ENCODE measurements around the gene SLC23A2. TPM values are rescaled to one million over a fixed set of nuclear protein-coding genes. Genes with fewer than 3 reads are reported as not detected.

SLC23A2 gene
- polyA plus RNA-seq, 1 of the 3 experiments (the other 2 are of a cell fraction): 14.0 TPM

GRCh38 chr20:5020760-5021159 lies 19.4 kb upstream of the SLC23A2 start:
- Histone ChIP-seq H3K4me3 (ENCODE audit: low read depth in 2 of 2, low read length in 1 of 2) (no peak overlapping the region), H3K27ac (ENCODE audit: low read depth in 2 of 2, low read length in 1 of 2) (no peak overlapping the region), H3K4me2 (no peak overlapping the region), H3F3A (replicated peaks; ENCODE audit: insufficient read depth) (no peaks in the 10 kb centered on the region), H3K9me3 (no peaks in the 10 kb centered on the region), H4K20me1 (ENCODE audit: insufficient read depth) (no peaks in the 10 kb centered on the region), H3K9me2 (no peaks in the 10 kb centered on the region), H3K27me3 (ENCODE audit: insufficient read depth) (no peaks in the 10 kb centered on the region), H2AFZ (ENCODE audit: low read depth) (no peak overlapping the region), H3K36me3 (replicated peaks in 1 of 2; ENCODE audit: control insufficient read depth in 1 of 2, insufficient read depth in 2 of 2, low read length in 1 of 2) (no peaks in the 10 kb centered on the region), H3K79me2 (ENCODE audit: insufficient read depth) (no peaks in the 10 kb centered on the region), H3K4me1 (ENCODE audit: control insufficient read depth in 1 of 2, insufficient read depth in 2 of 2, low read depth in 1 of 2, low read length in 1 of 2) (no peaks in the 10 kb centered on the region), H3K9ac (no peak overlapping the region)
- DNase-seq: no peak
- TF ChIP-seq CTCF (IDR thresholded peaks at IDR 0.05) (no peak), ELF1 (IDR thresholded peaks at IDR 0.05) (no peak), IRF3 (IDR thresholded peaks at IDR 0.05; ENCODE audit: low read depth, low read length) (no peak), FOXM1 (IDR thresholded peaks at IDR 0.05; ENCODE audit: low read depth) (no peak), MXI1 (IDR thresholded peaks at IDR 0.05; ENCODE audit: low read depth, low read length) (no peak), FOXJ3 (CRISPR knock-in tag; IDR thresholded peaks at IDR 0.05) (no peak), SIN3A (IDR thresholded peaks at IDR 0.05; ENCODE audit: borderline replicate concordance, low read depth, low read length) (no peak), CHD2 (IDR thresholded peaks at IDR 0.05; ENCODE audit: low read length, partially characterized antibody) (no peak), NRF1 (IDR thresholded peaks at IDR 0.05; ENCODE audit: low read depth, low read length) (no peak), JUND (IDR thresholded peaks at IDR 0.05) (no peak)
- CTCF ChIA-PET: no interaction called here
- POLR2A ChIA-PET: no interaction called here
- 93% methylated on average over 5 of the region's 5 CpGs for WGBS (ENCODE audit: low lambda C conversion rate)

GRCh38 chr20:5013682-5014447 lies 12.6 kb upstream of the SLC23A2 start:
- no peaks in the 10 kb centered on the region for H3K9me2 ChIP-seq
- H2AFZ ChIP-seq (ENCODE audit: low read depth): no peak overlapping the region
- H3K9ac ChIP-seq: no peak overlapping the region
- H3K36me3 ChIP-seq (replicated peaks in 1 of 2; ENCODE audit: control insufficient read depth in 1 of 2, insufficient read depth in 2 of 2, low read length in 1 of 2): no peaks in the 10 kb centered on the region
- H3K27ac ChIP-seq (ENCODE audit: low read depth in 2 of 2, low read length in 1 of 2): no peak overlapping the region
- no peaks in the 10 kb centered on the region for H3K27me3 ChIP-seq (ENCODE audit: insufficient read depth)
- no peaks in the 10 kb centered on the region for H3K79me2 ChIP-seq (ENCODE audit: insufficient read depth)
- H4K20me1 ChIP-seq (ENCODE audit: insufficient read depth): no peaks in the 10 kb centered on the region
- no peaks in the 10 kb centered on the region for H3K9me3 ChIP-seq
- H3K4me1 ChIP-seq (ENCODE audit: control insufficient read depth in 1 of 2, insufficient read depth in 2 of 2, low read depth in 1 of 2, low read length in 1 of 2): no peaks in the 10 kb centered on the region
- H3K4me2 ChIP-seq: no peak overlapping the region
- ChIA-PET CTCF (no interaction called here), POLR2A (no interaction called here)
- no peaks in the 10 kb centered on the region for H3F3A ChIP-seq (replicated peaks; ENCODE audit: insufficient read depth)
- 72% methylated on average over 8 of the region's 8 CpGs for WGBS (ENCODE audit: low lambda C conversion rate)
- no peak for DNase-seq
- H3K4me3 ChIP-seq (ENCODE audit: low read depth in 2 of 2, low read length in 1 of 2): no peak overlapping the region
- TF ChIP-seq RXRA (IDR thresholded peaks at IDR 0.05; ENCODE audit: borderline replicate concordance, low read depth): no peak
- no peak for TF ChIP-seq FOXJ3 (CRISPR knock-in tag; IDR thresholded peaks at IDR 0.05)
- TF ChIP-seq FOXM1 (IDR thresholded peaks at IDR 0.05; ENCODE audit: low read depth): no peak
- TF ChIP-seq NRF1 (IDR thresholded peaks at IDR 0.05; ENCODE audit: low read depth, low read length): no peak
- no peak for TF ChIP-seq SIN3A (IDR thresholded peaks at IDR 0.05; ENCODE audit: borderline replicate concordance, low read depth, low read length)
- TF ChIP-seq TEAD4 (IDR thresholded peaks at IDR 0.05; ENCODE audit: borderline replicate concordance, insufficient read depth): no peak
- no peak for TF ChIP-seq TAF1 (IDR thresholded peaks at IDR 0.05; ENCODE audit: borderline replicate concordance, low read depth, low read length)
- TF ChIP-seq USF2 (IDR thresholded peaks at IDR 0.05; ENCODE audit: borderline replicate concordance, low read depth, low read length): no peak
- TF ChIP-seq PBX3 (IDR thresholded peaks at IDR 0.05): no peak
- no peak for TF ChIP-seq RCOR1 (IDR thresholded peaks at IDR 0.05; ENCODE audit: low read length)
- no peak for TF ChIP-seq JUND (IDR thresholded peaks at IDR 0.05)
- no peak for TF ChIP-seq MEF2A (IDR thresholded peaks at IDR 0.05; ENCODE audit: borderline replicate concordance, low read depth)
- TF ChIP-seq TCF12 (IDR thresholded peaks at IDR 0.05): no peak
- TF ChIP-seq FOSL2 (IDR thresholded peaks at IDR 0.05; ENCODE audit: borderline replicate concordance, low read depth): no peak
- TF ChIP-seq CHD2 (IDR thresholded peaks at IDR 0.05; ENCODE audit: low read length, partially characterized antibody): no peak
- no peak for TF ChIP-seq YY1 (IDR thresholded peaks at IDR 0.05; ENCODE audit: low read depth)
- TF ChIP-seq EP300 (IDR thresholded peaks at IDR 0.05; ENCODE audit: borderline replicate concordance in 1 of 2, low read depth in 1 of 2, low read length in 1 of 2): no peak
